Measurements from ENCODE around the gene SDK1.

- TF ChIP-seq, protein P1, sequence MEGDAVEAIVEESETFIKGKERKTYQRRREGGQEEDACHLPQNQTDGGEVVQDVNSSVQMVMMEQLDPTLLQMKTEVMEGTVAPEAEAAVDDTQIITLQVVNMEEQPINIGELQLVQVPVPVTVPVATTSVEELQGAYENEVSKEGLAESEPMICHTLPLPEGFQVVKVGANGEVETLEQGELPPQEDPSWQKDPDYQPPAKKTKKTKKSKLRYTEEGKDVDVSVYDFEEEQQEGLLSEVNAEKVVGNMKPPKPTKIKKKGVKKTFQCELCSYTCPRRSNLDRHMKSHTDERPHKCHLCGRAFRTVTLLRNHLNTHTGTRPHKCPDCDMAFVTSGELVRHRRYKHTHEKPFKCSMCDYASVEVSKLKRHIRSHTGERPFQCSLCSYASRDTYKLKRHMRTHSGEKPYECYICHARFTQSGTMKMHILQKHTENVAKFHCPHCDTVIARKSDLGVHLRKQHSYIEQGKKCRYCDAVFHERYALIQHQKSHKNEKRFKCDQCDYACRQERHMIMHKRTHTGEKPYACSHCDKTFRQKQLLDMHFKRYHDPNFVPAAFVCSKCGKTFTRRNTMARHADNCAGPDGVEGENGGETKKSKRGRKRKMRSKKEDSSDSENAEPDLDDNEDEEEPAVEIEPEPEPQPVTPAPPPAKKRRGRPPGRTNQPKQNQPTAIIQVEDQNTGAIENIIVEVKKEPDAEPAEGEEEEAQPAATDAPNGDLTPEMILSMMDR (IDR thresholded peaks at IDR 0.05; ENCODE audit: low read depth, low read length): no peak
- TF ChIP-seq, protein P2, sequence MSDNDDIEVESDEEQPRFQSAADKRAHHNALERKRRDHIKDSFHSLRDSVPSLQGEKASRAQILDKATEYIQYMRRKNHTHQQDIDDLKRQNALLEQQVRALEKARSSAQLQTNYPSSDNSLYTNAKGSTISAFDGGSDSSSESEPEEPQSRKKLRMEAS (IDR thresholded peaks at IDR 0.05; ENCODE audit: low read depth, low read length): no peak
Measured at GRCh38 chr7:4178416-4178815, 877.4 kb downstream of the SDK1 start.

All from NB4 (cell line).